Tibial artery (tissue), 4 donors: ENCODE data around the gene MSI1.

Experiments used
- DNase-seq, 2 donors: peaks; one replicate each; pipeline ENCODE4 v3.0.0-alpha.2; 2019
- H3K27ac ChIP-seq, 2 donors: fragments of 200-600 bp; sonication (generic) in 1 of 2; 1 replicate in 1 of 2; 2 replicates in 1 of 2; pipeline ENCODE4 v1.5.1; 2018 to 2019; ENCODE audit warnings: mild to moderate bottlenecking in 1 of 2
- H3K27me3 ChIP-seq, 2 donors: fragments of 200-600 bp; sonication (generic) in 1 of 2; one replicate each; pipeline versions ENCODE4 v1.5.1 to v1.6.0; 2016 to 2019
- H3K36me3 ChIP-seq, 3 donors: fragments of 200-600 bp; sonication (generic) in 2 of 3; one replicate each; pipeline ENCODE4 v1.5.1; 2016 to 2019; ENCODE audit warnings: mild to moderate bottlenecking in 2 of 3
- H3K4me1 ChIP-seq, 4 donors: fragments of 200-600 bp; sonication (generic) in 2 of 4; 1 replicate in 3 of 4; 2 replicates in 1 of 4; pipeline ENCODE4 v1.5.1; 2016 to 2019
- H3K4me3 ChIP-seq, 2 donors: fragments of 200-600 bp; sonication (generic) in 1 of 2; 1 replicate in 1 of 2; 2 replicates in 1 of 2; pipeline ENCODE4 v1.5.1; 2018 to 2019; ENCODE audit warnings: mild to moderate bottlenecking in 2 of 2
- H3K9me3 ChIP-seq, 3 donors: fragments of 200-600 bp; sonication (generic) in 1 of 3; one replicate each; pipeline ENCODE4 v1.5.1; 2016 to 2019
- CTCF ChIP-seq, 2 experiments: fragments of 200-600 bp in 1 of 2; fragments of 450-650 bp in 1 of 2; IDR thresholded peaks; one replicate each; pipeline ENCODE4 v1.5.1; 2017 to 2019; ENCODE audit warnings: antibody characterized with exemption in 2 of 2, mild to moderate bottlenecking in 1 of 2, moderate library complexity in 1 of 2
- intact Hi-C: fragments of 100-400 bp; cut with DNase I; formaldehyde crosslinking; loops from one replicate; pipeline ENCODE4 v1.15.0; 2023; ENCODE audit warnings: low total_unique reads

MSI1 gene

GRCh38 chr12:120376416-120376815 lies 7.5 kb upstream of the MSI1 start:
- H3K9me3 ChIP-seq: no peaks in the 10 kb centered on the region
- no peaks in the 10 kb centered on the region for H3K4me1 ChIP-seq
- no peaks in the 10 kb centered on the region for H3K36me3 ChIP-seq
- DNase-seq: no peak
- no peak overlapping the region for H3K4me3 ChIP-seq
- intact Hi-C loops: no loop called here
- no peak for TF ChIP-seq CTCF (IDR thresholded peaks at IDR 0.05)
- H3K27ac ChIP-seq: no peak overlapping the region
- H3K27me3 ChIP-seq: peaks cover 0 to 67% of the 10 kb centered on the region in 2 donors

- Histone ChIP-seq H3K27ac (no peak overlapping the region), H3K36me3 (no peaks in the 10 kb centered on the region), H3K27me3 (peaks cover 0 to 70% of the 10 kb centered on the region in 2 donors), H3K4me3 (no peak overlapping the region), H3K9me3 (no peaks in the 10 kb centered on the region), H3K4me1 (no peaks in the 10 kb centered on the region)
- no peak for TF ChIP-seq CTCF (IDR thresholded peaks at IDR 0.05)
- DNase-seq: no peak
- intact Hi-C loops: no loop called here
Measured at GRCh38 chr12:120376009-120376408, 7.0 kb upstream of the MSI1 start.

- Histone ChIP-seq H3K36me3 (no peaks in the 10 kb centered on the region), H3K4me1 (peaks cover 0 to 10% (median 8%) of the 10 kb centered on the region in 4 donors), H3K4me3 (no peak overlapping the region), H3K27me3 (peaks cover 0 to 83% of the 10 kb centered on the region in 2 donors), H3K27ac (no peak overlapping the region), H3K9me3 (no peaks in the 10 kb centered on the region)
- intact Hi-C loops: no loop called here
- no peak for DNase-seq
- no peak for TF ChIP-seq CTCF (IDR thresholded peaks at IDR 0.05)
Measured at GRCh38 chr12:120373683-120374082, 4.7 kb upstream of the MSI1 start.

- intact Hi-C loops: no loop called here
- no peak for TF ChIP-seq CTCF (IDR thresholded peaks at IDR 0.05)
- Histone ChIP-seq H3K27me3 (peaks cover 3 to 83% of the 10 kb centered on the region in 2 donors), H3K36me3 (no peaks in the 10 kb centered on the region), H3K4me1 (peaks cover 0 to 23% (median 18%) of the 10 kb centered on the region in 4 donors), H3K27ac (no peak overlapping the region), H3K4me3 (no peak overlapping the region), H3K9me3 (no peaks in the 10 kb centered on the region)
- DNase-seq: no peak
Measured at GRCh38 chr12:120370343-120371243, 1.6 kb upstream of the MSI1 start.

GRCh38 chr12:120369603-120370342 lies 809 bp upstream of the MSI1 start:
- Histone ChIP-seq H3K27me3 (peaks cover 3 to 76% of the 10 kb centered on the region in 2 donors), H3K4me1 (peaks cover 0 to 23% (median 18%) of the 10 kb centered on the region in 4 donors), H3K36me3 (no peaks in the 10 kb centered on the region), H3K27ac (no peak overlapping the region), H3K4me3 (peak overlapping the region; percentile 34 to 48), H3K9me3 (no peaks in the 10 kb centered on the region)
- no peak for DNase-seq
- intact Hi-C loops: no loop called here
- TF ChIP-seq CTCF (IDR thresholded peaks at IDR 0.05): no peak
